GM08714 (cell line): ENCODE data around the gene EAF1.
"Not testable (repeated sequence)": the region's sequence is repeated elsewhere in the genome, so short reads cannot be mapped to it uniquely, and the experiment has no call there.

Experiments
- H3K4me3 ChIP-seq: fragments of 200-500 bp; sonication (Bioruptor generic); 2 replicates; pipeline ENCODE4 v1.5.1; 2014; ENCODE audit warnings: mild to moderate bottlenecking, low read length, inconsistent platforms
- ZNF274 ChIP-seq: IDR thresholded peaks from 2 replicates; pipeline ENCODE4 v1.6.1; 2012; ENCODE audit warnings: mild to moderate bottlenecking, low read depth, low read length

The EAF1 gene

GRCh38 chr3:15478640-15478979 is 51.2 kb downstream of the EAF1 start:
- TF ChIP-seq ZNF274, result no peak

GRCh38 chr3:15479400-15480224 is 52.2 kb downstream of the EAF1 start:
- H3K4me3 ChIP-seq, result no peak overlapping the region
- no peak for TF ChIP-seq ZNF274

More at GRCh38 chr3:15478640-15478979, 51.2 kb downstream of the EAF1 start:
- H3K4me3 ChIP-seq, result no peak overlapping the region

- H3K4me3 ChIP-seq, result not testable (repeated sequence)
Measured at GRCh38 chr3:15484551-15484950, 57.2 kb downstream of the EAF1 start.

GRCh38 chr3:15486020-15486419 is 58.6 kb downstream of the EAF1 start:
- no peak overlapping the region for H3K4me3 ChIP-seq
- no peak for TF ChIP-seq ZNF274

GRCh38 chr3:15486979-15487378 is 59.6 kb downstream of the EAF1 start:
- H3K4me3 ChIP-seq, result no peak overlapping the region
- TF ChIP-seq ZNF274, result no peak

GRCh38 chr3:15488002-15488401 is 60.6 kb downstream of the EAF1 start:
- TF ChIP-seq ZNF274, result no peak
- no peak overlapping the region for H3K4me3 ChIP-seq

GRCh38 chr3:15490158-15490557 is 62.8 kb downstream of the EAF1 start:
- no peak for TF ChIP-seq ZNF274
- no peak overlapping the region for H3K4me3 ChIP-seq

- no peak for TF ChIP-seq ZNF274
Measured at GRCh38 chr3:15491143-15491542, 63.7 kb downstream of the EAF1 start.

More at GRCh38 chr3:15491143-15491542, 63.7 kb downstream of the EAF1 start:
- H3K4me3 ChIP-seq, result no peak overlapping the region
